K562 (cell line): ENCODE results near the gene AGAP3. TPM values are rescaled to one million over a fixed set of nuclear protein-coding genes. Genes with fewer than 3 reads are reported as not detected.

Experiments used
- ATAC-seq: fragments of 200-7000 bp; cut with Tn5 transposase; 3 replicates; pipeline ENCODE4 v1.9.1; 2020; ENCODE audit warnings: moderate library complexity
- BruUV-seq: library from RNA; stranded (reverse); fragments of 400-500 nt; replicated peaks from 2 replicates; lab custom pipeline; 2021; lab: Mats Ljungman, UMichigan
- CTCF ChIA-PET: fragments of 300-600 bp; formaldehyde crosslinking; extraction: SDS; loops from one replicate; lab custom pipeline; 2021; ENCODE audit warnings: low intra/inter-chr PET ratio; lab: Yijun Ruan, JAX
- POLR2A ChIA-PET: fragments of 300-600, 350-650 bp; sonication (Branson Sonifier 250); formaldehyde crosslinking; extraction: SDS; loops from one replicate; lab custom pipeline; 2021; ENCODE audit warnings: antibody characterized with exemption, inconsistent platforms; lab: Yijun Ruan, JAX
- DNase-seq, 4 experiments: peaks; one replicate each; pipeline versions ENCODE4 v3.0.0 to v3.0.0-alpha.2; 2011 to 2018; ENCODE audit warnings: low spot score in 3 of 4, mixed read lengths in 3 of 4; ENCODE audit errors: extremely low read depth in 1 of 4
- FAIRE-seq: peaks from 2 replicates; lab custom pipeline; 2011; peaks lifted over from hg19 to GRCh38; lab: Jason Lieb, UNC
- H2AFZ ChIP-seq: 2 replicates; pipeline ENCODE4 v1.6.0; 2011; ENCODE audit warnings: low read depth, low read length, control low read depth, inconsistent platforms
- H3K27ac ChIP-seq: fragments of 200-600 bp; 3 replicates; pipeline ENCODE4 v1.8.0; 2011; ENCODE audit warnings: low read depth, mild to moderate bottlenecking, control low read depth, inconsistent platforms, low read length, moderate library complexity, mixed read lengths; ENCODE audit errors: extremely low read depth
- H3K27me3 ChIP-seq, 2 experiments: fragments of 300-600 bp in 1 of 2; 2 replicates in 1 of 2; 3 replicates in 1 of 2; pipeline versions ENCODE4 v1.6.0 to v1.8.0; 2011; ENCODE audit warnings: inconsistent platforms in 2 of 2, low read length in 2 of 2, mild to moderate bottlenecking in 1 of 2, mixed read lengths in 1 of 2, moderate library complexity in 1 of 2; ENCODE audit not compliant: control insufficient read depth in 2 of 2, insufficient read depth in 2 of 2
- H3K36me3 ChIP-seq: fragments of 300-600 bp; 3 replicates; pipeline ENCODE4 v1.8.0; 2011; ENCODE audit warnings: mild to moderate bottlenecking, low read length, inconsistent platforms; ENCODE audit not compliant: control insufficient read depth, insufficient read depth
- H3K4me1 ChIP-seq, 2 experiments: fragments of 200-600 bp in 1 of 2; replicated peaks in 1 of 2; 2 replicates in 1 of 2; 3 replicates in 1 of 2; pipeline versions ENCODE4 v1.5.1 to v1.8.0; 2011; ENCODE audit warnings: inconsistent platforms in 2 of 2, low read length in 2 of 2, mild to moderate bottlenecking in 1 of 2, mixed read lengths in 1 of 2, moderate library complexity in 1 of 2; ENCODE audit not compliant: control insufficient read depth in 2 of 2, insufficient read depth in 2 of 2
- H3K4me2 ChIP-seq: 2 replicates; pipeline ENCODE4 v1.6.1; 2011; ENCODE audit warnings: low read length, control low read depth, inconsistent platforms, mixed read lengths; ENCODE audit not compliant: insufficient read depth
- H3K4me3 ChIP-seq: fragments of 200-600 bp; sonication (generic), shearing (Covaris generic); 2 replicates; pipeline ENCODE4 v1.5.1; 2016; ENCODE audit warnings: control low read depth, inconsistent platforms
- H3K79me2 ChIP-seq: fragments of 200-600 bp; 3 replicates; pipeline ENCODE4 v1.8.0; 2011; ENCODE audit warnings: low read length, inconsistent platforms; ENCODE audit not compliant: control insufficient read depth, insufficient read depth
- H3K9ac ChIP-seq, 2 experiments: 2 replicates each; pipeline versions ENCODE4 v1.6.0 to v1.6.1; 2011; ENCODE audit warnings: low read depth in 2 of 2, low read length in 2 of 2, control low read depth in 1 of 2, inconsistent platforms in 1 of 2, mild to moderate bottlenecking in 1 of 2, mixed read lengths in 1 of 2; ENCODE audit not compliant: insufficient read depth in 1 of 2
- H3K9me1 ChIP-seq: one replicate; pipeline ENCODE4 v1.6.0; 2011; ENCODE audit warnings: inconsistent platforms, mild to moderate bottlenecking, low read length, moderate library complexity; ENCODE audit not compliant: control insufficient read depth, insufficient read depth
- H3K9me3 ChIP-seq: replicated peaks from 2 replicates; pipeline ENCODE4 v1.5.1; 2011; ENCODE audit warnings: low read depth, low read length, inconsistent platforms; ENCODE audit not compliant: control insufficient read depth, insufficient read depth
- H4K20me1 ChIP-seq: replicated peaks from 2 replicates; pipeline ENCODE4 v1.6.1; 2011; ENCODE audit warnings: low read length, inconsistent platforms, mixed read lengths; ENCODE audit not compliant: control insufficient read depth, insufficient read depth
- CBX2 ChIP-seq: fragments of 200-600 bp; sonication (generic); IDR thresholded peaks from one replicate; pipeline ENCODE4 v1.6.1; 2012; ENCODE audit warnings: mild to moderate bottlenecking, low read length, inconsistent platforms; ENCODE audit not compliant: insufficient read depth, poor library complexity, severe bottlenecking
- CREB3L1 ChIP-seq: fragments of 450-650 bp; IDR thresholded peaks from 2 replicates; pipeline ENCODE4 v1.6.1; 2014; ENCODE audit warnings: low read depth, mild to moderate bottlenecking, moderate library complexity, borderline replicate concordance
- ELF1 ChIP-seq: fragments of 200-800 bp; sonication (Bioruptor generic); IDR thresholded peaks from 2 replicates; pipeline ENCODE4 v1.6.1; 2016; ENCODE audit warnings: missing genetic modification characterization, missing compliant biosample characterization
- FIP1L1 ChIP-seq: fragments of 200-400 bp; formaldehyde crosslinking; IDR thresholded peaks from 2 replicates; pipeline ENCODE4 v1.6.1; 2018; ENCODE audit warnings: mild to moderate bottlenecking, low read depth, low read length; ENCODE audit not compliant: poor library complexity, severe bottlenecking
- HDAC6 ChIP-seq: IDR thresholded peaks from 2 replicates; pipeline ENCODE4 v1.6.1; 2012; ENCODE audit warnings: low read depth, mild to moderate bottlenecking, control low read depth, inconsistent platforms, low read length, moderate library complexity
- KAT7 ChIP-seq: sonication (generic); formaldehyde crosslinking; IDR thresholded peaks from 2 replicates; pipeline ENCODE4 v1.8.0; 2022; ENCODE audit warnings: missing genetic modification reagents, mild to moderate bottlenecking, borderline replicate concordance
- MAFK ChIP-seq: IDR thresholded peaks from 2 replicates; pipeline ENCODE4 v1.6.1; 2011; ENCODE audit warnings: low read length, improper control_type of control experiment
- NR2F6 ChIP-seq: fragments of 450-650 bp; formaldehyde crosslinking; IDR thresholded peaks from 2 replicates; pipeline ENCODE4 v1.4.0; 2020; ENCODE audit warnings: mild to moderate bottlenecking
- PTRF ChIP-seq: fragments of 450-650 bp; IDR thresholded peaks from 2 replicates; pipeline ENCODE4 v1.6.1; 2016; ENCODE audit warnings: mild to moderate bottlenecking, missing genetic modification characterization, missing compliant biosample characterization
- PYGO2 ChIP-seq: fragments of 450-650 bp; IDR thresholded peaks from 2 replicates; pipeline ENCODE4 v1.6.1; 2016; ENCODE audit warnings: mild to moderate bottlenecking, missing genetic modification characterization, moderate library complexity, missing compliant biosample characterization
- RBM22 ChIP-seq: fragments of 200-400 bp; formaldehyde crosslinking; IDR thresholded peaks from 2 replicates; pipeline ENCODE4 v1.6.1; 2018; ENCODE audit warnings: low read length, low read depth; ENCODE audit not compliant: poor library complexity, severe bottlenecking
- ZFP91 ChIP-seq: sonication (generic); formaldehyde crosslinking; IDR thresholded peaks from 2 replicates; pipeline ENCODE4 v1.8.0; 2022; ENCODE audit warnings: mild to moderate bottlenecking, missing genetic modification reagents
- ZNF143 ChIP-seq: sonication (generic); formaldehyde crosslinking; IDR thresholded peaks from 2 replicates; pipeline ENCODE4 v1.9.0; 2022; ENCODE audit warnings: mild to moderate bottlenecking, missing genetic modification reagents
- ZNF232 ChIP-seq: sonication (generic); formaldehyde crosslinking; IDR thresholded peaks from 2 replicates; pipeline ENCODE4 v1.8.0; 2022; ENCODE audit warnings: mild to moderate bottlenecking, missing genetic modification reagents
- ZNF695 ChIP-seq: fragments of 450-650 bp; formaldehyde crosslinking; IDR thresholded peaks from 2 replicates; pipeline ENCODE4 v1.4.0; 2020; ENCODE audit warnings: mild to moderate bottlenecking, moderate library complexity
- ZNF76 ChIP-seq: fragments of 250-450 bp; sonication (Bioruptor Pico); IDR thresholded peaks from 2 replicates; pipeline ENCODE4 v1.4.0; 2020; ENCODE audit warnings: mild to moderate bottlenecking, moderate library complexity, borderline replicate concordance
- ZSCAN29 ChIP-seq: fragments of 450-650 bp; IDR thresholded peaks from 2 replicates; pipeline ENCODE4 v1.6.1; 2017
- ZZZ3 ChIP-seq: fragments of 450-650 bp; IDR thresholded peaks from 2 replicates; pipeline ENCODE4 v1.6.1; 2016; ENCODE audit warnings: antibody characterized with exemption, mild to moderate bottlenecking, moderate library complexity
- whole genome bisulfite sequencing: fragments of 100-300 bp; shearing (Covaris generic); methylation state at CpG from one replicate; pipeline ENCODE4 v1.1.6; 2016; ENCODE audit warnings: low coverage, mixed read lengths; ENCODE audit not compliant: insufficient coverage; ENCODE audit errors: missing lambda C conversion rate; 5-methylcytosine and 5-hydroxymethylcytosine counted together
- in situ Hi-C: fragments of 300-500 bp; cut with MboI; formaldehyde crosslinking; loops from 4 replicates; pipeline ENCODE4 v1.15.0; 2018; ENCODE audit warnings: inconsistent platforms, mixed read lengths
- intact Hi-C: fragments of 100-400 bp; cut with micrococcal nuclease; formaldehyde crosslinking; loops from 2 replicates; pipeline ENCODE4 v1.14.2; 2022
- polyA plus RNA-seq, 8 experiments: library from polyadenylated mRNA; depleted of rRNA in 4 of 8; stranded (reverse) in 5 of 8; unstranded in 3 of 8; fragments of >200 nt; fragmentation: Nextera tagmentation in 2 of 8; fragmentation: Illumina TruSeq in 1 of 8; extraction: Ambion mirVana in 2 of 8; extraction: Trizol in 1 of 8; gene quantifications; 2 replicates each; pipeline versions ENCODE4 v1.2.1 to v1.2.3, GENCODE V29; 2011 to 2014; ENCODE audit warnings: inconsistent platforms in 1 of 8, missing spikeins in 1 of 8
- total RNA-seq, 7 experiments: library from RNA; depleted of rRNA in 6 of 7; stranded (reverse); fragments of >200 nt in 6 of 7; fragmentation: Illumina TruSeq in 2 of 7; extraction: Trizol in 2 of 7; gene quantifications; 2 replicates each; pipeline versions ENCODE4 v1.2.1 to v1.2.3, GENCODE V29; 2011 to 2021; ENCODE audit warnings: low replicate concordance in 1 of 7

The AGAP3 gene
- total and polyA plus RNA-seq, 9 of the 15 experiments (the other 6 are each of a cell fraction or from before 2014, with no cell fraction given) = 3.4 to 208 (median 62.2) TPM

GRCh38 chr7:151122796-151123157 lies 36.5 kb downstream of the AGAP3 start (continued):
- TF ChIP-seq KAT7 (CRISPR knock-in tag) (no peak), CREB3L1 (no peak), PYGO2 (tag) (no peak)

- no TSS peak for BruUV-seq
- no peak overlapping the region for H3K4me3 ChIP-seq
- peaks cover 0 to 49% of the 10 kb centered on the region in 2 experiments; a peak in 1 of 5 replicates for H3K4me1 ChIP-seq
- FAIRE-seq = no peak
- peaks cover 95% of the 10 kb centered on the region for H3K36me3 ChIP-seq
- no peaks in the 10 kb centered on the region for H3K9me3 ChIP-seq
- H3K79me2 ChIP-seq = peaks cover 10% of the 10 kb centered on the region; the same call in 2 of the 3 replicates
- H3K27ac ChIP-seq = no peak overlapping the region
- 90% methylated on average over 48 of the region's 50 CpGs for WGBS
- H2AFZ ChIP-seq = no peak overlapping the region
- DNase-seq = no peak
- H3K27me3 ChIP-seq = no peaks in the 10 kb centered on the region; a peak in 1 of 5 replicates
- H3K4me2 ChIP-seq = no peak overlapping the region
- 0 out of 4 replicates have a peak overlapping the region, but pooled peaks of 1 of the 2 experiments have one; percentile 1 for H3K9ac ChIP-seq
- in situ Hi-C loops = no loop called here
- peaks cover 5% of the 10 kb centered on the region for H3K9me1 ChIP-seq
- ChIA-PET CTCF (interaction anchor here (0.6 to 4.4 kb wide), 9 partner anchors 11 to 326 kb away, joined by 3 to 74 read pairs (median 6); partner anchors contain the start of gene GBX1), POLR2A (interaction anchor here (0.9 to 1.2 kb wide), 5 partner anchors 9 to 121 kb away, joined by 3 to 7 read pairs (median 4); no protein-coding TSS in a partner anchor)
- ATAC-seq = peak; percentile 10
- peaks cover 15% of the 10 kb centered on the region for H4K20me1 ChIP-seq
- intact Hi-C loops = no loop called here
- TF ChIP-seq ZNF695 (CRISPR knock-in tag) = no peak
- TF ChIP-seq ELF1 (tag) = no peak
- 0 out of 2 replicates have a peak, but pooled peaks have one; percentile 42 for TF ChIP-seq NR2F6 (CRISPR knock-in tag)
- 0 out of 2 replicates have a peak, but pooled peaks have one; percentile 29 for TF ChIP-seq ZNF76
- no peak for TF ChIP-seq PTRF
- no peak for TF ChIP-seq ZNF232
- no peak for TF ChIP-seq CBX2
- no peak for TF ChIP-seq ZNF143 (CRISPR knock-in tag)
- TF ChIP-seq HDAC6 = no peak
- TF ChIP-seq ZSCAN29 = no peak
- TF ChIP-seq RBM22 = peak; percentile 12
- TF ChIP-seq MAFK = no peak
- no peak for TF ChIP-seq ZFP91 (CRISPR knock-in tag)
- TF ChIP-seq FIP1L1 = peak; percentile 50
- TF ChIP-seq ZZZ3 = no peak
Observed at GRCh38 chr7:151123158-151123821, 37.0 kb downstream of the AGAP3 start.
